HG03066 (cell line): ENCODE results near the gene RPIA.
"Not testable (repeated sequence)": the region's sequence is repeated elsewhere in the genome, so short reads cannot be mapped to it uniquely, and the experiment has no call there.

ENCODE experiments used
- ATAC-seq: cut with Tn5 transposase; IDR thresholded peaks from one replicate; pipeline ENCODE4 v1.9.1; 2021; ENCODE audit warnings: low read depth; ENCODE audit not compliant: unreplicated experiment

Gene RPIA

DNA sequence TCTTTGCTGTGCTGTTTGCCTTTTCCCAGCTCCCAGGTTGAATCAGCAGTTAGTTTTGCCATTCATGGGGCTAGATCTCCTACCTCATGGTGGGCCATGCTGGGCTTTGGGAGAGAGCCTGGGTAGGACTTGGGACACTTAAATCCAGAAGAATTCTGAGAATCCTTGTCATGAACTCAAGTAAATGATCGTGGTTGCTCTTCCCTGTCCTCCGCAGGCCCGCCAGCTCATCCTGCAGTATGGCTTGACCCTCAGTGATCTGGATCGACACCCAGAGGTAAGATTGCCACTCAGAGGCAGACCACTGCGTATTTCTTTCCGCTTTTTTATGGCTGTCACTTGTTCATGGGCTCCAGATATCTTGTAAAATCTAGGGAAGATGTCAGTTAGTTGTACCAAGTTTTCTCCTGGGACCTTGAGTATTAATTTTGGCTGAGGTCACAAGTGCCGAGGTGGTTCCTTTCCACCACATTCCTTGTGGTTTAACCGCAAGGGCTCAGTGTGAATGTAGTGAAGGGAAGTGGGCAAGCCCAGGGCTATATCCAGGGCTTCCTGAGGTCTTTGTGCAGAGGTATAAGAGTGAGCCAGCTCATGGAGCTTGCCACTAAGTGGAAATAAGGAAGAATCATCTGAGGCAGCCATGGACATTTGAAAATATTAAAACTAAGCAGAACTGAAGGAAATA lies 37.7 kb downstream of the RPIA start:
- ATAC-seq = no peak

GRCh38 chr2:88733155-88733902 lies 41.9 kb downstream of the RPIA start:
- ATAC-seq = no peak

DNA sequence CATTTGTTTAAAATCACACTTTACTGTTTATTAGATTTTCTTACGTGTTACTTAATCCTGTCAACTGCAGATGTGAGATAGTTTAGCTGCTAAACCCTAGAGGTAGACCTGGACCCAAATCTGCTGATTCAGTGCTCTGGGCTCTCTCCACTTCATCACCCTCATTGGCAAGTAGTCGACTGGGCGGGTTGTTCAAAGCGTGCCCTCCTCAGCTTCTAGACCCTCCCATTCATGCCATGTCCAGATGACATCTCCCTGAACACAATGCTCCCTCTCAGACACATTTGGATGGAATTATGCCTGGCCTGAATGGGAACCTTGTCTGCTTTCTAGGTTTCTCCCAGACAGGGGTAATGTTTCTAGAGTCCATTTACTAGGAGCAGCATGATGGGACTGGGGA lies 43.7 kb downstream of the RPIA start:
- ATAC-seq = no peak

GRCh38 chr2:88735853-88736252 lies 44.4 kb downstream of the RPIA start:
- no peak for ATAC-seq

DNA sequence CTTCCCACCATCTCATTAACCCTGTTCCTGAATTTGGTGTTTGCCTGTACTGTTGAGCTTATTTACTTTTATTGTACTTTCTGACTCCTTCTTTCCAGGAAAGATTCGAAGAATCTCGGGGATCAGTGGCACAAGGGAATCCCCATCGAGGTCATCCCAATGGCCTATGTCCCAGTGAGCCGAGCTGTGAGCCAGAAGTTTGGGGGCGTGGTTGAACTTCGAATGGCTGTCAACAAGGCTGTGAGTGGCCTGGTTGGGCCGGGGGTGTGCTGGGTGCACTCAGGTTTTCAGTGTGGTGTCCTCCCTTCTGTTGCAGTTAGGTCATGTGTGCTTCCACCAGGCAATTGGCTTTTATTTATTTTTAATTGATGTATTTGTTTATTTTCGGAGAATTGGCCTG lies 45.0 kb downstream of the RPIA start:
- ATAC-seq = no peak

- no peak for ATAC-seq
Measured at GRCh38 chr2:88737385-88737784, 45.9 kb downstream of the RPIA start.

DNA sequence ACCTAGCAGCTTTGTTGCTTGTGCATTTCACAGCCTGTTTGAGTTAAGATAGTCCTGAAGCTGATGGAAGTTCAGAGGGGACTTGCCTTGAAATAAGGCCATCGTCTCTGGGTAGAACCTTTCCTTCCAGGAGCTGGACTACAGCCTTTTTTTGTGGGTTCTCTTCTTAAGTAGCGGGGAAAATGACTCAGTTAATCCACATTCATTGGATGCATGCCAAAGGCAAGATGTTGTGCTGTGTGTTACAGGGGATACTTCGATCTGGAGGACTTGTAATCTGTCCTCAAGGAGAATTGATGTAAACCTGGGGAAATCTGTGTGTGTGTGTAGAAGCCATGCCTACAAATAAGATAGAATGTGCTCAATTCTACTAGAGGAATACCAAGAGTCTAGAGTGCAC lies 46.8 kb downstream of the RPIA start:
- ATAC-seq = no peak

GRCh38 chr2:88739985-88740600 lies 48.6 kb downstream of the RPIA start:
- ATAC-seq = peak; percentile 81

- no peak for ATAC-seq
Measured at GRCh38 chr2:88746929-88747490, 55.5 kb downstream of the RPIA start.

- no peak for ATAC-seq
Measured at GRCh38 chr2:88747990-88748389, 56.5 kb downstream of the RPIA start.

DNA sequence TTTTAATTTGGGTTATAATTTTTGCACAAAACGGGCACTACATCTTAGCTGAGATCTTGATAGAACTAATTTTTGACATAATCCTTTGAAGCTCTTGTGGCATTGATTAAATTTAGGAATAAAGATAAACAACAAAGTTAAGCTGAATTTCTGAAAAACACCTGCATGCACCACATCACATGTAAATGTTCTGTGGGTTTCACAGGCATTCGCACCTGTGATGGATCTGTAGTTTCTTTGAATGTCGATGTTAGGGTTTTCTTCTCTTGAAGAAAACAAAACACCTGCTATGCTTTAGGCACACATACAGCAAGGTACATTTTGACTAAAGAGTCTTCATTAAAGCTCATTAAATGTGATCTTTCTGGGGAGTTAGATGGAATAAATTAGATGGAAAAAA lies 60.3 kb downstream of the RPIA start:
- ATAC-seq = no peak

GRCh38 chr2:88753833-88754584 lies 62.5 kb downstream of the RPIA start:
- peak; percentile 89 for ATAC-seq

DNA sequence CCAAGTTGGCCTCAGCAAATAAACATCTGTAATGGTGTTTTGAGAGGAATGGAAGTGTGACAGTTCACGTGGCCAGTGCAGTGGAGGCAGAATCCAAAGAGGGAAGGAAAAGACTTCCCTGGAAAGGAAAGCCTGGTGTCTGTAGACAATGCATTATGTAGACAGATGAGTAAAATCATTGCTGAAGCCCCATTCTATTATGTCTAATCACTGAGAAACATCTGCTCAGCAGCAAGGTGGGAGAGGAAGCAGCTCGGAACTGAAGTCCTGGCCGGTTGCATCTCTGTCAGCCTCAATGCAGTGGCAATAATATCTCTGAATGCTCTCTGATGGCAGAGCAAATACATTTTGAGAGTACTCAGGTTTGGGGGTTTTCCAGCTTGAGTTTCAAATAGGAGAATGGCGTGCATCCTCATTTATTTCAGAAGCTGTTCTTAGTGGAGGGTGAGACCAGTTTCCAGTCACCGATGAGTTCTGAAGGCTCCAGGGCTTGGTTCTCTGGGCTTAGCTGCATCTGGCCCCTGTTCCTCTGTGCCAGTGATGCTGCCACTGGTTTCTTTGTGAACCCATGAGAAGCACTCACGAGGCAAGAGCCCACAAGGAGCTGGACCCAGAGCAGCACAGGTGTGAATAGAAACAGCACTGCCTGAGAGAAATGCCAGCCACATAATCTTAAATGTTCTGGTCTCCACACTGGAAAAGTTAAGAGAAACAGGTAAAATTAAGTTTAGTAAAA lies 63.3 kb downstream of the RPIA start:
- ATAC-seq = peak; percentile 32

DNA sequence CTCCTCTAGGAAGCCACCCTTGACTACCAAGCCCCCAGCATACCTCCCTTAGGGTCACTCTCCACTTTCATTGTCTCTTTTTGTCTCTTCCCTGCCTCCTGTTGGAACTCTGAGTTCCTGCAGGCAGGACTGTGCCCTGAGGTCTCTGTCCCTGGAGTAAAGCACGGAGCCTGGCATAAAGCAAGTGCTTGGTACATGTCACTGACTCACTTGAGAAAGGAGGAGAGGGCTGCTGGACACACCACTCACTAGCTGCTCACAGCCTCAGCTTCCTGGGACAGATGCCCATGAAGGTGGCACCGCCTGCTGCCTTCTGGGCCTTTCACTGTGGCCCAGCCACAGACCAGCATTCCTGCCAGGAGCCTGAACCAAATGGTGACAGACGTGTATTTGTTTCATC lies 64.4 kb downstream of the RPIA start:
- no peak for ATAC-seq

GRCh38 chr2:88757025-88757424 lies 65.6 kb downstream of the RPIA start:
- ATAC-seq = no peak

GRCh38 chr2:88758702-88759101 lies 67.2 kb downstream of the RPIA start:
- ATAC-seq = not testable (repeated sequence)

- ATAC-seq = no peak
Measured at GRCh38 chr2:88760819-88761598, 69.5 kb downstream of the RPIA start.

GRCh38 chr2:88764141-88764849 lies 72.8 kb downstream of the RPIA start:
- ATAC-seq = no peak

DNA sequence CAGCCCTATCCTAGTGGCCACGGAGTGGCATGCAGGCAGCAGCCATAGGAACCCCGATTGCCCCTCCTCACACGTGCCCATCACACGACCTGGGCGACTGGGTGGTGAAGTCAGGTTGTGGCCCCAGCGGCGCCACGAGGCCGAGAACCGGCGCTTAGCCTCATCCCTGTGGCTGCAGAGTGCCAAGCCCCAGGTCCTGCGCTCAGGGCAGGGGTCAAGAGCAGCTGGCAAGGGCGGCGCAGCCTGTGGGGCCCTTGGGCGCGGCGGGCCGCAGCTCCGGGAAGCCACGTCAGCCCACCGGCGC lies 73.3 kb downstream of the RPIA start:
- no peak for ATAC-seq
